ENCODE measurements around the gene DRC3. TPM values are rescaled to one million over a fixed set of nuclear protein-coding genes. Genes with fewer than 3 reads are reported as not detected.

Gene DRC3
- total RNA-seq: 1.9 TPM
- long read RNA-seq, partial matches to known transcripts: 0 of 29 reads
- long read RNA-seq, other reads (novel, unspliced or antisense): 29 of 29 reads

GRCh38 chr17:17972126-17972951, at the start of gene DRC3, which contains the start of gene TOM1L2:
TSS of gene DRC3 (plus strand) at chr17:17972862. CDS start at chr17:17977599, 4,737 bp downstream.
TSS of gene TOM1L2 (minus strand) at chr17:17972400. CDS start at chr17:17972313, 87 bp downstream.
- peak; percentile 100 for DNase-seq (ENCODE audit: low spot score)
- intact Hi-C loops (cut with DNase I): loop anchor here (5.0 kb wide), 2 partner anchors 50 to 65 kb away; partner anchors contain the start of genes ATPAF2 and GID4

- no peak for DNase-seq (ENCODE audit: low spot score)
- intact Hi-C loops (cut with DNase I): loop anchor here (5.0 kb wide), 2 partner anchors 47 to 48 kb away; partner anchors contain the start of genes DRC3 and TOM1L2
Observed at GRCh38 chr17:17924131-17924856, 48.4 kb upstream of the DRC3 start.

- no peak for DNase-seq (ENCODE audit: low spot score)
- intact Hi-C loops (cut with DNase I): loop anchor here (5.0 kb wide), 2 partner anchors 47 to 48 kb away; partner anchors contain the start of genes DRC3 and TOM1L2
Observed at GRCh38 chr17:17924857-17925250, 47.8 kb upstream of the DRC3 start.

GRCh38 chr17:17926036-17926435, 46.6 kb upstream of the DRC3 start:
- intact Hi-C loops (cut with DNase I): no loop called here
- DNase-seq (ENCODE audit: low spot score): no peak

GRCh38 chr17:17926840-17927449, 45.7 kb upstream of the DRC3 start:
- DNase-seq (ENCODE audit: low spot score): no peak
- intact Hi-C loops (cut with DNase I): no loop called here

- intact Hi-C loops (cut with DNase I): no loop called here
- no peak for DNase-seq (ENCODE audit: low spot score)
Observed at GRCh38 chr17:17928398-17929287, 44.0 kb upstream of the DRC3 start.

- intact Hi-C loops (cut with DNase I): no loop called here
- DNase-seq (ENCODE audit: low spot score): no peak
Observed at GRCh38 chr17:17929655-17930380, 42.8 kb upstream of the DRC3 start.

- intact Hi-C loops (cut with DNase I): no loop called here
Observed at GRCh38 chr17:17930674-17931073, 42.0 kb upstream of the DRC3 start.

GRCh38 chr17:17931159-17931558, 41.5 kb upstream of the DRC3 start:
- DNase-seq (ENCODE audit: low spot score): no peak
- intact Hi-C loops (cut with DNase I): no loop called here

More at GRCh38 chr17:17930674-17931073, 42.0 kb upstream of the DRC3 start:
- DNase-seq (ENCODE audit: low spot score): no peak

- intact Hi-C loops (cut with DNase I): no loop called here
- DNase-seq (ENCODE audit: low spot score): no peak
Observed at GRCh38 chr17:17933775-17934174, 38.9 kb upstream of the DRC3 start.

- no peak for DNase-seq (ENCODE audit: low spot score)
- intact Hi-C loops (cut with DNase I): no loop called here
Observed at GRCh38 chr17:17934214-17934613, 38.4 kb upstream of the DRC3 start.

- intact Hi-C loops (cut with DNase I): no loop called here
- no peak for DNase-seq (ENCODE audit: low spot score)
Observed at GRCh38 chr17:17934806-17935205, 37.9 kb upstream of the DRC3 start.

- DNase-seq (ENCODE audit: low spot score): no peak
- intact Hi-C loops (cut with DNase I): no loop called here
Observed at GRCh38 chr17:17935321-17936271, 37.1 kb upstream of the DRC3 start.

GRCh38 chr17:17937201-17937853, 35.3 kb upstream of the DRC3 start:
- intact Hi-C loops (cut with DNase I): no loop called here
- no peak for DNase-seq (ENCODE audit: low spot score)

GRCh38 chr17:17937958-17938357, 34.7 kb upstream of the DRC3 start:
- no peak for DNase-seq (ENCODE audit: low spot score)
- intact Hi-C loops (cut with DNase I): no loop called here

- intact Hi-C loops (cut with DNase I): no loop called here
- DNase-seq (ENCODE audit: low spot score): no peak
Observed at GRCh38 chr17:17938388-17939107, 34.1 kb upstream of the DRC3 start.
